Activated CD8-positive, alpha-beta memory T cell treated with anti-CD3 and anti-CD28 coated beads, Interleukin-2, amount 10 ng/mL, durations not matched to agents 7 days and 5 days (primary cell): Measurements from ENCODE around the gene SLC4A8. TPM values are rescaled to one million over a fixed set of nuclear protein-coding genes. Genes with fewer than 3 reads are reported as not detected.

Experiments used
- total RNA-seq, 2 experiments: library from RNA; stranded (reverse); gene quantifications; one replicate each; pipeline ENCODE4 v1.2.3, GENCODE V29; 2021

The SLC4A8 gene
- total RNA-seq, 2 experiments from 2014 or later = 9.1 to 9.2 TPM

Other genes with a start within 250 kb of the SLC4A8 start
- gene POU6F1, start 206.8 kb upstream of the SLC4A8 start, total RNA-seq = 1 to 10 TPM; 3.6 to 5.4 TPM
- 100 to 1,000 TPM; 174 to 181 TPM for gene DAZAP2, start 186.0 kb upstream of the SLC4A8 start, total RNA-seq
- 1 to 10 TPM; 1.4 to 3.4 TPM for gene SMAGP, start 154.4 kb upstream of the SLC4A8 start, total RNA-seq
- 100 to 1,000 TPM; 109 to 147 TPM for gene BIN2, start 100.7 kb upstream of the SLC4A8 start, total RNA-seq
- gene CELA1, start 78.2 kb upstream of the SLC4A8 start, total RNA-seq = not detected
- 10 to 100 TPM; 43.9 to 47.9 TPM for gene GALNT6, start 33.4 kb upstream of the SLC4A8 start, total RNA-seq
- gene SCN8A, start 166.4 kb downstream of the SLC4A8 start, total RNA-seq = 1 to 10 TPM; 1.3 to 2.3 TPM